Measurements from ENCODE around the gene ADGRD2. TPM values are rescaled to one million over a fixed set of nuclear protein-coding genes. Genes with fewer than 3 reads are reported as not detected.

ADGRD2 gene
- total and polyA plus RNA-seq, 9 of the 15 experiments (the other 6 are each of a cell fraction or from before 2014, with no cell fraction given): not detected

GRCh38 chr9:124510650-124511425, 60.6 kb downstream of the ADGRD2 start (continued):
- TF ChIP-seq ZNF316 (IDR thresholded peaks at IDR 0.05): peak; percentile 27; the same call in 1 of the 2 replicates
- peak in 2 of 3 experiments; percentile 9 to 30 for TF ChIP-seq YY1 (IDR thresholded peaks at IDR 0.05; ENCODE audit: borderline replicate concordance in 1 of 3, control insufficient read depth in 1 of 3, extremely low read depth in 1 of 3, insufficient read depth in 3 of 3, insufficient read length in 1 of 3, insufficient replicate concordance in 2 of 3, low read depth in 1 of 3, low read length in 2 of 3)
- no peak for TF ChIP-seq NCOA2 (IDR thresholded peaks at IDR 0.05; ENCODE audit: partially characterized antibody in 2 of 2)
- TF ChIP-seq THRAP3 (IDR thresholded peaks at IDR 0.05; ENCODE audit: borderline replicate concordance): no peak
- TF ChIP-seq SMARCA5 (IDR thresholded peaks at IDR 0.05): peak; percentile 52; the same call in 1 of the 2 replicates
- TF ChIP-seq ATF3 (IDR thresholded peaks at IDR 0.05): peak; percentile 71
- TF ChIP-seq ATF3 (CRISPR knock-in tag; conservative IDR thresholded peaks at IDR 0.05): no peak
- TF ChIP-seq MEIS2 (IDR thresholded peaks at IDR 0.05; ENCODE audit: partially characterized antibody): peak; percentile 14
- TF ChIP-seq MEF2A (IDR thresholded peaks at IDR 0.05; ENCODE audit: control insufficient read depth, low read depth, low read length): no peak
- TF ChIP-seq BRD9 (IDR thresholded peaks at IDR 0.05; ENCODE audit: low read depth, partially characterized antibody): peak; percentile 37

All from K562 (cell line).